ENCODE results near the gene TAS2R16.

The TAS2R16 gene

GRCh38 chr7:122995600-122995999, at the start of gene TAS2R16:
Gene TAS2R16 (minus strand): TSS chr7:122995700. CDS start chr7:122995634, 66 bp downstream.
- no peak for DNase-seq

GRCh38 chr7:123043642-123044041, 48.1 kb upstream of the TAS2R16 start:
- no peak for DNase-seq

- DNase-seq = no peak
Measured at GRCh38 chr7:123041101-123041500, 45.6 kb upstream of the TAS2R16 start.

GRCh38 chr7:123039269-123039668, 43.8 kb upstream of the TAS2R16 start:
- DNase-seq = no peak

GRCh38 chr7:123034106-123034505, 38.6 kb upstream of the TAS2R16 start:
- no peak for DNase-seq

- no peak for DNase-seq
Measured at GRCh38 chr7:123030631-123031030, 35.1 kb upstream of the TAS2R16 start.

GRCh38 chr7:123028339-123028738, 32.8 kb upstream of the TAS2R16 start:
- DNase-seq = no peak

GRCh38 chr7:123026251-123026650, 30.8 kb upstream of the TAS2R16 start:
- DNase-seq = no peak

- DNase-seq = no peak
Measured at GRCh38 chr7:123024989-123025758, 29.7 kb upstream of the TAS2R16 start.

GRCh38 chr7:123023126-123023525, 27.6 kb upstream of the TAS2R16 start:
- no peak for DNase-seq

- DNase-seq = no peak
Measured at GRCh38 chr7:123022576-123022975, 27.1 kb upstream of the TAS2R16 start.

GRCh38 chr7:123012435-123012834, 16.9 kb upstream of the TAS2R16 start:
- DNase-seq = no peak

- no peak for DNase-seq
Measured at GRCh38 chr7:123011766-123012369, 16.4 kb upstream of the TAS2R16 start.

- DNase-seq = no peak
Measured at GRCh38 chr7:123004931-123005330, 9.4 kb upstream of the TAS2R16 start.

- DNase-seq = no peak
Measured at GRCh38 chr7:123003539-123004126, 8.1 kb upstream of the TAS2R16 start.

GRCh38 chr7:122989577-122989976, 5.9 kb downstream of the TAS2R16 start:
- no peak for DNase-seq

- no peak for DNase-seq
Measured at GRCh38 chr7:122989041-122989440, 6.5 kb downstream of the TAS2R16 start.

GRCh38 chr7:122988333-122988732, 7.2 kb downstream of the TAS2R16 start:
- no peak for DNase-seq

GRCh38 chr7:122987463-122987862, 8.0 kb downstream of the TAS2R16 start:
- DNase-seq = no peak

- no peak for DNase-seq
Measured at GRCh38 chr7:122984021-122984420, 11.5 kb downstream of the TAS2R16 start.

GRCh38 chr7:122983261-122983660, 12.2 kb downstream of the TAS2R16 start:
- no peak for DNase-seq

- DNase-seq = no peak
Measured at GRCh38 chr7:122975341-122975740, 20.2 kb downstream of the TAS2R16 start.

- DNase-seq = no peak
Measured at GRCh38 chr7:122974229-122974628, 21.3 kb downstream of the TAS2R16 start.

GRCh38 chr7:122972056-122972455, 23.4 kb downstream of the TAS2R16 start:
- no peak for DNase-seq

Data from activated CD4-positive, alpha-beta T cell treated with anti-CD3 and anti-CD28 coated beads for 48 hours (primary cell).